K562 (cell line): ENCODE data around the gene SMG7. TPM values are rescaled to one million over a fixed set of nuclear protein-coding genes. Genes with fewer than 3 reads are reported as not detected.

Experiments used
- CREB1 ChIP-seq, 2 experiments: sonication (generic) in 1 of 2; formaldehyde crosslinking in 1 of 2; IDR thresholded peaks; 2 replicates each; pipeline versions ENCODE4 v1.6.1 to v1.8.0; 2012 to 2022; ENCODE audit warnings: inconsistent platforms in 1 of 2, mild to moderate bottlenecking in 1 of 2, missing genetic modification reagents in 1 of 2, moderate library complexity in 1 of 2
- NCOA4 ChIP-seq: fragments of 450-650 bp; IDR thresholded peaks from 2 replicates; pipeline ENCODE4 v1.6.1; 2018; ENCODE audit warnings: mild to moderate bottlenecking; ENCODE audit not compliant: partially characterized antibody
- TARDBP ChIP-seq: fragments of 450-650 bp; IDR thresholded peaks from 2 replicates; pipeline ENCODE4 v1.6.1; 2016
- ZNF146 ChIP-seq: IDR thresholded peaks from one replicate; pipeline ENCODE4 v1.6.1; 2018; ENCODE audit warnings: missing compliant biosample characterization; ENCODE audit not compliant: unreplicated experiment
- polyA plus RNA-seq, 8 experiments: library from polyadenylated mRNA; depleted of rRNA in 4 of 8; stranded (reverse) in 5 of 8; unstranded in 3 of 8; fragments of >200 nt; fragmentation: Nextera tagmentation in 2 of 8; fragmentation: Illumina TruSeq in 1 of 8; extraction: Ambion mirVana in 2 of 8; extraction: Trizol in 1 of 8; gene quantifications; 2 replicates each; pipeline versions ENCODE4 v1.2.1 to v1.2.3, GENCODE V29; 2011 to 2014; ENCODE audit warnings: inconsistent platforms in 1 of 8, missing spikeins in 1 of 8
- total RNA-seq, 7 experiments: library from RNA; depleted of rRNA in 6 of 7; stranded (reverse); fragments of >200 nt in 6 of 7; fragmentation: Illumina TruSeq in 2 of 7; extraction: Trizol in 2 of 7; gene quantifications; 2 replicates each; pipeline versions ENCODE4 v1.2.1 to v1.2.3, GENCODE V29; 2011 to 2021; ENCODE audit warnings: low replicate concordance in 1 of 7
- TF ChIP-seq, protein P1 (sequence below): fragments of 250-450 bp; sonication (Bioruptor Pico); IDR thresholded peaks from 2 replicates; pipeline ENCODE4 v1.5.0; 2021; ENCODE audit warnings: mild to moderate bottlenecking, moderate library complexity
- TF ChIP-seq, protein P2 (sequence below): fragments of 250-450 bp; sonication (Bioruptor Pico); IDR thresholded peaks from 2 replicates; pipeline ENCODE4 v1.5.0; 2020; ENCODE audit warnings: mild to moderate bottlenecking
- TF ChIP-seq, protein P3 (sequence below), 2 experiments: fragments of 450-650 bp in 1 of 2; sonication (generic) in 1 of 2; formaldehyde crosslinking in 1 of 2; IDR thresholded peaks; 2 replicates each; pipeline versions ENCODE4 v1.7.1 to v1.9.0; 2016 to 2022; ENCODE audit warnings: inconsistent platforms in 1 of 2, mild to moderate bottlenecking in 1 of 2, missing genetic modification reagents in 1 of 2

SMG7 gene
- total and polyA plus RNA-seq, 9 of the 15 experiments (the other 6 are each of a cell fraction or from before 2014, with no cell fraction given): 12.4 to 74.6 (median 29.0) TPM

DNA sequence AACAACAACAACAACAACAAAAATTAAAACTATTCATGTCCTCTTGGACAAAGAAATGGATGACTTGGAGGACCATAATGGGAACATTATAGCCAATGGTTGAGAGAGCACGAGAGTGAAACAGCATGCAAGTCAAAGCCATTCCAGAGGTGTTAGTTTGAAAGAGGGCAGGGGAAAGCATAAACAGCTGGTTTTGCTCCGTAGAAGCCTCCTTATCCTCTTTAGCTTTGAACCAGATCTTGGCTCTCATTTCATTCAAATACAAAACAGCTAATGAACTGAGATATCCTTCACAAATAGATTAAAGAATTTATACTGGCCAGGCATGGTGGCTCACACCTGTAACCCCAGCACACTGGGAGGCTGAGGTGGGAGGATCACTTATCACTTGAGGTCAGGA lies 8.7 kb upstream of the SMG7 start (continued):
- TF ChIP-seq, protein P1, sequence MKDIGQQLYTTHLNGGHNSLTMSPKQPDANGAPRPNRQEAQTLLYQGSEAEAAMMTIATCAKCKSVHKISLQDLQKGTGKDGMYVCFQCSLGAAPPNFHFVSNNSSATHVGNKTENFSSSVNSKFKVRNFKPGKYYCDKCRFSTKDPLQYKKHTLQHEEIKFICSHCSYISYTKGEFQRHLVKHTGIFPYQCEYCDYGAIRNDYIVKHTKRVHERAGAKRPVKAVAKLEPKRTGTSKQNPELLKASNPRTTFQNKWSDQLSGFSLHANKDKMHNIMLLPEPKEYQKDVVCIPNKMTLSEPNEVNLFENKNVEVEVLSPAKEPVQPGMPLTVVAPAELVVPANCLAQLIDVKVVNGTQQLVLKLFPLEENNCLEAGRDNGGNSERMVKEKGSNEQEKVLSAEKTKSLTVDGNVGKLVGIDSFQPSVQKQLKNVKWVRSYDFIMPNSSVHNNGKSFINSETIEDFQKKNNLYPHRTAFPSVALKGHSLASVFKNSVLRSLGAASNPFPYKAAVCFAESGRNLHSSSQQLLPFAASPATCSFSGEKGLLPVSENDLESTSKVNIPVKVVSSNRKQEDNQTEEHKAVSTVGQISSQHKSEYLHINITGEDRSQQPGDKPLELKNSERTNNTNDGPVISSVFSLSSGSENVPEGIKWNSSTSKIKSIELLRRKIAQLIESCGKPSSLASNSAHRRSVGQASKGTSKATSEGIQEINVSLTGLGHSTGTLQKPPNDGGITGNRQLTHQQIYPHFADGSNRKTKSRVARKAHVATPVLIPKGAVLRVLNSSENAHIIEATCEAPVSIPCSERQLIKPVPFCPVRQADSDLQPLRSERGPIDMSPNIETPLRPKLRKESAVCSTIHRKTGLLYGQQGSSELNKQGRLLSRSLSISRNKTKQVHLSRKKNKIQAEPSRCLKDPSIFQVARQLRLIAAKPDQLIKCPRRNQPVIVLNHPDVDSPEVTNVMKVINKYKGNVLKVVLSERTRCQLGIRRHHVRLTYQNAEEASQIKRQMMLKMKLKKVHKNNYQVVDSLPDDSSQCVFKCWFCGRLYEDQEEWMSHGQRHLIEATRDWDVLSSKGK (CRISPR knock-in tag): no peak
- TF ChIP-seq CREB1 (IDR thresholded peaks at IDR 0.05) (no peak), CREB1 (CRISPR knock-in tag; IDR thresholded peaks at IDR 0.05) (no peak), ZNF146 (CRISPR knock-in tag) (no peak), TARDBP (no peak), NCOA4 (no peak)
- TF ChIP-seq, protein P2, sequence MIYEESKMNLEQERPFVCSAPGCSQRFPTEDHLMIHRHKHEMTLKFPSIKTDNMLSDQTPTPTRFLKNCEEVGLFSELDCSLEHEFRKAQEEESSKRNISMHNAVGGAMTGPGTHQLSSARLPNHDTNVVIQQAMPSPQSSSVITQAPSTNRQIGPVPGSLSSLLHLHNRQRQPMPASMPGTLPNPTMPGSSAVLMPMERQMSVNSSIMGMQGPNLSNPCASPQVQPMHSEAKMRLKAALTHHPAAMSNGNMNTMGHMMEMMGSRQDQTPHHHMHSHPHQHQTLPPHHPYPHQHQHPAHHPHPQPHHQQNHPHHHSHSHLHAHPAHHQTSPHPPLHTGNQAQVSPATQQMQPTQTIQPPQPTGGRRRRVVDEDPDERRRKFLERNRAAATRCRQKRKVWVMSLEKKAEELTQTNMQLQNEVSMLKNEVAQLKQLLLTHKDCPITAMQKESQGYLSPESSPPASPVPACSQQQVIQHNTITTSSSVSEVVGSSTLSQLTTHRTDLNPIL: no peak
- TF ChIP-seq, protein P3, sequence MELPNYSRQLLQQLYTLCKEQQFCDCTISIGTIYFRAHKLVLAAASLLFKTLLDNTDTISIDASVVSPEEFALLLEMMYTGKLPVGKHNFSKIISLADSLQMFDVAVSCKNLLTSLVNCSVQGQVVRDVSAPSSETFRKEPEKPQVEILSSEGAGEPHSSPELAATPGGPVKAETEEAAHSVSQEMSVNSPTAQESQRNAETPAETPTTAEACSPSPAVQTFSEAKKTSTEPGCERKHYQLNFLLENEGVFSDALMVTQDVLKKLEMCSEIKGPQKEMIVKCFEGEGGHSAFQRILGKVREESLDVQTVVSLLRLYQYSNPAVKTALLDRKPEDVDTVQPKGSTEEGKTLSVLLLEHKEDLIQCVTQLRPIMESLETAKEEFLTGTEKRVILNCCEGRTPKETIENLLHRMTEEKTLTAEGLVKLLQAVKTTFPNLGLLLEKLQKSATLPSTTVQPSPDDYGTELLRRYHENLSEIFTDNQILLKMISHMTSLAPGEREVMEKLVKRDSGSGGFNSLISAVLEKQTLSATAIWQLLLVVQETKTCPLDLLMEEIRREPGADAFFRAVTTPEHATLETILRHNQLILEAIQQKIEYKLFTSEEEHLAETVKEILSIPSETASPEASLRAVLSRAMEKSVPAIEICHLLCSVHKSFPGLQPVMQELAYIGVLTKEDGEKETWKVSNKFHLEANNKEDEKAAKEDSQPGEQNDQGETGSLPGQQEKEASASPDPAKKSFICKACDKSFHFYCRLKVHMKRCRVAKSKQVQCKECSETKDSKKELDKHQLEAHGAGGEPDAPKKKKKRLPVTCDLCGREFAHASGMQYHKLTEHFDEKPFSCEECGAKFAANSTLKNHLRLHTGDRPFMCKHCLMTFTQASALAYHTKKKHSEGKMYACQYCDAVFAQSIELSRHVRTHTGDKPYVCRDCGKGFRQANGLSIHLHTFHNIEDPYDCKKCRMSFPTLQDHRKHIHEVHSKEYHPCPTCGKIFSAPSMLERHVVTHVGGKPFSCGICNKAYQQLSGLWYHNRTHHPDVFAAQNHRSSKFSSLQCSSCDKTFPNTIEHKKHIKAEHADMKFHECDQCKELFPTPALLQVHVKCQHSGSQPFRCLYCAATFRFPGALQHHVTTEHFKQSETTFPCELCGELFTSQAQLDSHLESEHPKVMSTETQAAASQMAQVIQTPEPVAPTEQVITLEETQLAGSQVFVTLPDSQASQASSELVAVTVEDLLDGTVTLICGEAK (IDR thresholded peaks at IDR 0.05): no peak
- TF ChIP-seq, protein P3 (CRISPR knock-in tag; IDR thresholded peaks at IDR 0.05): no peak
